WERI-Rb-1 (cell line): Measurements from ENCODE around the gene ANXA7.
A peak's percentile ranks its signal among the peaks of the same experiment; 100 is the strongest.
"Not testable (repeated sequence)": the region's sequence is repeated elsewhere in the genome, so short reads cannot be mapped to it uniquely, and the experiment has no call there.

Experiments
- DNase-seq: peaks from one replicate; pipeline ENCODE4 v3.0.0-alpha.2; 2020
- H3K27ac ChIP-seq: fragments of 250-450 bp; sonication (Bioruptor Pico); 2 replicates; pipeline ENCODE4 v1.5.1; 2020; ENCODE audit warnings: mild to moderate bottlenecking, moderate library complexity
- H3K27me3 ChIP-seq: fragments of 250-450 bp; sonication (Bioruptor Pico); 2 replicates; pipeline ENCODE4 v1.5.1; 2021; ENCODE audit warnings: mild to moderate bottlenecking, low read depth, moderate library complexity; ENCODE audit not compliant: insufficient read depth, severe bottlenecking
- H3K36me3 ChIP-seq: fragments of 250-450 bp; sonication (Bioruptor Pico); 2 replicates; pipeline ENCODE4 v1.5.1; 2020; ENCODE audit warnings: mild to moderate bottlenecking, moderate library complexity
- H3K4me3 ChIP-seq: 2 replicates; pipeline ENCODE4 v1.5.1; 2011; ENCODE audit warnings: low read depth, mild to moderate bottlenecking, control low read depth, low read length
- H3K9me3 ChIP-seq: fragments of 250-450 bp; sonication (Bioruptor Pico); 2 replicates; pipeline ENCODE4 v1.5.1; 2021; ENCODE audit warnings: mild to moderate bottlenecking, moderate library complexity; ENCODE audit not compliant: severe bottlenecking
- TF ChIP-seq, protein P1 (sequence below): IDR thresholded peaks from 2 replicates; pipeline ENCODE4 v1.5.1; 2011; ENCODE audit warnings: low read depth, mild to moderate bottlenecking, control low read depth, inconsistent platforms, low read length

The ANXA7 gene

DNA sequence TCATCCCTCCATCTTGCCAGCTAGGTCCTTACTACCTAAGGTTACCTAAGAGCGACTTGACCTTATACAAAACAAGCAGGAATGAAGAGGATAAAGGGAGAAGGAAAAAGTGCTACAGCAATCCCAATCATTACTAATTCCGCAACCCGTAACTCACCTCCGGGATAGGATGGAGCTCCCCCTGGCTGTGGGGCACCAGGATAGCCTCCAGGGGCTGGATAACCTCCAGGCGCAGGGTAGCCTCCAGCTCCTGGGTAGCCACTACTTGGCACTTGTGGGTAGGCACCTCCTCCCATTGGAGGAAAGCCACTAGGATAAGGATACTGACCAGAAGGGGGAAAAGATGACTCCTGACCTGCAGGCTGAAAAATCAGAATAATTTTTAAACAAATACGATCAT is 15.8 kb downstream of the ANXA7 start:
- H3K9me3 ChIP-seq: no peaks in the 10 kb centered on the region
- no peak for DNase-seq
- no peak overlapping the region for H3K4me3 ChIP-seq
- no peaks in the 10 kb centered on the region for H3K27me3 ChIP-seq
- H3K36me3 ChIP-seq: peaks cover 41% of the 10 kb centered on the region
- no peak overlapping the region for H3K27ac ChIP-seq
- TF ChIP-seq, protein P1, sequence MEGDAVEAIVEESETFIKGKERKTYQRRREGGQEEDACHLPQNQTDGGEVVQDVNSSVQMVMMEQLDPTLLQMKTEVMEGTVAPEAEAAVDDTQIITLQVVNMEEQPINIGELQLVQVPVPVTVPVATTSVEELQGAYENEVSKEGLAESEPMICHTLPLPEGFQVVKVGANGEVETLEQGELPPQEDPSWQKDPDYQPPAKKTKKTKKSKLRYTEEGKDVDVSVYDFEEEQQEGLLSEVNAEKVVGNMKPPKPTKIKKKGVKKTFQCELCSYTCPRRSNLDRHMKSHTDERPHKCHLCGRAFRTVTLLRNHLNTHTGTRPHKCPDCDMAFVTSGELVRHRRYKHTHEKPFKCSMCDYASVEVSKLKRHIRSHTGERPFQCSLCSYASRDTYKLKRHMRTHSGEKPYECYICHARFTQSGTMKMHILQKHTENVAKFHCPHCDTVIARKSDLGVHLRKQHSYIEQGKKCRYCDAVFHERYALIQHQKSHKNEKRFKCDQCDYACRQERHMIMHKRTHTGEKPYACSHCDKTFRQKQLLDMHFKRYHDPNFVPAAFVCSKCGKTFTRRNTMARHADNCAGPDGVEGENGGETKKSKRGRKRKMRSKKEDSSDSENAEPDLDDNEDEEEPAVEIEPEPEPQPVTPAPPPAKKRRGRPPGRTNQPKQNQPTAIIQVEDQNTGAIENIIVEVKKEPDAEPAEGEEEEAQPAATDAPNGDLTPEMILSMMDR: 0 out of 2 replicates have a peak, but pooled peaks have one; percentile 15

DNA sequence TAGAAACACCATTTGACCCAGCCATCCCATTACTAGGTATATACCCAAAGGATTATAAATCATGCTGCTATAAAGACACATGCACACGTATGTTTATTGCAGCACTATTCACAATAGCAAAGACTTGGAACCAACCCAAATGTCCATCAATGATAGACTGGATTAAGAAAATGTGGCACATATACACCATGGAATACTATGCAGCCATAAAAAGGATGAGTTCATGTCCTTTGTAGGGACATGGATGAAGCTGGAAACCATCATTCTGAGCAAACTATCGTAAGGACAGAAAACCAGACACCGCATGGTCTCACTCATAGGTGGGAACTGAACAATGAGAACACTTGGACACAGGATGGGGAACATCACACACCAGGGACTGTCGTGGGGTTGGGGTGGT is 19.5 kb downstream of the ANXA7 start:
- not testable (repeated sequence) for DNase-seq, H3K4me3 ChIP-seq, H3K27ac ChIP-seq, H3K27me3 ChIP-seq, H3K9me3 ChIP-seq
- peaks cover 48% of the 10 kb centered on the region for H3K36me3 ChIP-seq

DNA sequence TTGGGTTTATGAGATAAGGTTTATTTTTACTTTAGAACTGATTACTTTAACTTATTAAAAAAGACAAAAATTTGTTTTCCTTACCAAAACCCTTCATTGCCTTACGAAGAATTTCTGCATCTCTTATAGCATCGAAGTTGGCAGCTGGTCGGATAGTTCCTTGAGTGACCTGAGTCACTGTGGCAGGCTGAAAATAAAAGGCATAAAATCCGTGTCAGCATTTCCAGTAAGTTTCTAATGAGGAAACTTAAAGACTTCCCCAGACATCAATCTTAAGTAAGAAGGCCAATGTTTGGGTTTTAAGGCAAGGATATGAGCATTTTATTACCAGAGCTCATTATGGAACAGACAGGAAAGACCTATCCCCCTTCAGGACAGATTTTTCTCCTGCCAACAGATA is 25.6 kb downstream of the ANXA7 start:
- TF ChIP-seq, protein P1: no peak
- Histone ChIP-seq H3K9me3 (no peaks in the 10 kb centered on the region), H3K27me3 (no peaks in the 10 kb centered on the region), H3K4me3 (no peak overlapping the region), H3K27ac (no peak overlapping the region), H3K36me3 (peaks cover 57% of the 10 kb centered on the region)
- DNase-seq: no peak

DNA sequence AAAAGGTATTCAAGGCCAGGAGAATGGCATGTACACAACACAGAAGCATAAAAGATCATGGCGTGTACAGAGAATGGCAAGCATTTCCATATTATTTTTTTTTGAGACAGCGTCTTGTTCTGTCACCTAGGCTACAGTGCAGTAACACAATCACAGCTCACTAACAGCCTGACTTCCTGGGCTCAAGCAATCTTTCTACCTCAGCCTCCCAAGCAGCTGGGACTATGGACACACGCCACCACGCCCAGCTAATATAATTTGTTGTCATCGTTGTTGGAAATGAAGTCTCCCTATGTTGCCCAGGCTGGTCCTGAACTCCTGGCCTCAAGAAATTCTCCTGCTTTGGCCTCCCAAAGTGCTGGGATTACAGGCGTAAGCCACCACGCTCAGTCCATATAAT is 27.3 kb downstream of the ANXA7 start:
- H3K27ac ChIP-seq: no peak overlapping the region
- H3K4me3 ChIP-seq: no peak overlapping the region
- no peaks in the 10 kb centered on the region for H3K27me3 ChIP-seq
- peaks cover 71% of the 10 kb centered on the region for H3K36me3 ChIP-seq
- no peaks in the 10 kb centered on the region for H3K9me3 ChIP-seq
- DNase-seq: no peak
- TF ChIP-seq, protein P1: no peak

DNA sequence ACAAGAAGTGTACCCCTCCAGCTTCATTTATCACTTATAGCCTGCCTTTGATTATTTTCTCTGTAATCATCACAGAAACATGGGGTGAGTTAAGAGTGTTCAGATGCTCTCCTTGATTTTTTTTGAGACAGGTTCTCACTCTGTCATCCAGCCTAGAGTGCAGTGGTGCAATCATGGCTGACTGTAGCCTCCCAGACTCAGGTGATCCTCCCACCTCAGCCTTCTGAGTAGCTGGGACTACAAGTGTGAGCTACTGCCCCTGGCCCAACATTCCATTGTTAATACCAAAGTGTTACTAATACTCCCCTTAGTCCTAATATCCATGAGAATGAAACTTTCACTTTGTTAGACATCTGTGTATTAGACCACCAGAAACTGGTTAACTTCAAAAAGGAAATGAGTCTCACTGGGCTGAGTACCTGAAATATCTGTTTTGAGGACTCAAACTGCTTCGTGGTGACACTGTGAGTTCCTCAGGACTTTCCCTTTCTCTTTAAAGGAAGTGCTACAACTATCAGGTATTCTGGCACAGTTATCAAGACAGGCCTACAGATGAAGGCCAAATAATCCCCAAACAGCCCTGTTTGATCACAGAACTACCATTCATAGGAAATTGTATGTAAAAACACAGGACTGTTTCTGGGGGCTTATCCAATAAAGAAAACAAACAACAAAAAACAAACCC is 34.7 kb downstream of the ANXA7 start:
- Histone ChIP-seq H3K9me3 (no peaks in the 10 kb centered on the region), H3K27ac (no peak overlapping the region), H3K4me3 (no peak overlapping the region), H3K27me3 (no peaks in the 10 kb centered on the region), H3K36me3 (peaks cover 78% of the 10 kb centered on the region)
- DNase-seq: no peak
- TF ChIP-seq, protein P1: no peak

DNA sequence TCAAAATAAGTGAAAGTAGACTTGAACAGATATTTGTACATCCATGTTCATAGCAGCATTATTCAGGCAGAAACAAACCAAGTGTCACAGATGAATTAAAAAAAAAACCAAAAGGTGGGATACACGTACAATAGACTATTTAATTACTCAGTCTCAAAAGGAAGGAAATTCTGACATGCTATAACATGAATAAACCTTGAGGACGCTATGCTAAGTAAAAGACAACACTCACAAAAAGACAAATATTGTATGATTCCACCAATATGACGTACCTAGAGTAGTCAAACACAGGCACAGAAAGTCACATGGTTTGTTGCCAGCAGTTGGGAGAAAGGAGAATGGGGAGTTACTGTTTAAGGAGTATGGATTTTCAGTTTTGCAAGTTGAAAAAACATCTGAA is 37.2 kb downstream of the ANXA7 start:
- no peak for DNase-seq
- TF ChIP-seq, protein P1: no peak
- no peaks in the 10 kb centered on the region for H3K27me3 ChIP-seq

More for the DNA sequence above, 37.2 kb downstream of the ANXA7 start:
- Histone ChIP-seq H3K4me3 (no peak overlapping the region), H3K9me3 (no peaks in the 10 kb centered on the region), H3K27ac (no peak overlapping the region), H3K36me3 (peaks cover 67% of the 10 kb centered on the region)
